Measurements from ENCODE around the gene PPP2R5E. TPM values are rescaled to one million over a fixed set of nuclear protein-coding genes. Genes with fewer than 3 reads are reported as not detected.

Gene PPP2R5E
- total RNA-seq, 1 donor from 2014 or later = 43.7 TPM

DNA sequence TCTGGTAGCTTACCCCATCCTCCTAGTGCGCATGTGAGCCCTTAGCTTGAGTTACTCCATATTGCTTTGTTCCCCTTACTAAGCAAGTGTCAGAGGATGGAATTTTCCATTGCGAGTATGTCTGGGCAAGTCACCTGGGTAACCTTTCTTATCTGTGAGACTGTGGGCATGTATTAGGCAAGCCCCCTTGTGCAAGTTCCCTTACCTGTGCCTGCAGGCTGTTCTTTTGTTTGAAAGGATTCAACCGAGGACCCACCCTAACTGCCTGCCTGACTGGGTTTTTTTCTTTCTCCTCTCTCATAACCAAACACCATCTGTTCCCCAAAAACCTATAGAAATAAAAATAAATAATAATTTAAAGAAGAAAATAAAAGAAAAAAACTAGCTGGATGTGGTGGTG lies 22.3 kb upstream of the PPP2R5E start:
- no peak overlapping the region for H3K4me3 Mint-ChIP-seq (ENCODE audit: unreplicated experiment)
- no peaks in the 10 kb centered on the region for H3K9me3 Mint-ChIP-seq (ENCODE audit: unreplicated experiment)
- DNase-seq (ENCODE audit: low spot score) = no peak
- no peak overlapping the region for H3K27ac Mint-ChIP-seq (ENCODE audit: unreplicated experiment)
- H3K27me3 Mint-ChIP-seq (ENCODE audit: unreplicated experiment) = peaks cover 2% of the 10 kb centered on the region
- H3K36me3 Mint-ChIP-seq (ENCODE audit: low read depth, unreplicated experiment) = no peaks in the 10 kb centered on the region
- no peaks in the 10 kb centered on the region for H3K4me1 Mint-ChIP-seq (ENCODE audit: unreplicated experiment)
- TF ChIP-seq, protein P1, sequence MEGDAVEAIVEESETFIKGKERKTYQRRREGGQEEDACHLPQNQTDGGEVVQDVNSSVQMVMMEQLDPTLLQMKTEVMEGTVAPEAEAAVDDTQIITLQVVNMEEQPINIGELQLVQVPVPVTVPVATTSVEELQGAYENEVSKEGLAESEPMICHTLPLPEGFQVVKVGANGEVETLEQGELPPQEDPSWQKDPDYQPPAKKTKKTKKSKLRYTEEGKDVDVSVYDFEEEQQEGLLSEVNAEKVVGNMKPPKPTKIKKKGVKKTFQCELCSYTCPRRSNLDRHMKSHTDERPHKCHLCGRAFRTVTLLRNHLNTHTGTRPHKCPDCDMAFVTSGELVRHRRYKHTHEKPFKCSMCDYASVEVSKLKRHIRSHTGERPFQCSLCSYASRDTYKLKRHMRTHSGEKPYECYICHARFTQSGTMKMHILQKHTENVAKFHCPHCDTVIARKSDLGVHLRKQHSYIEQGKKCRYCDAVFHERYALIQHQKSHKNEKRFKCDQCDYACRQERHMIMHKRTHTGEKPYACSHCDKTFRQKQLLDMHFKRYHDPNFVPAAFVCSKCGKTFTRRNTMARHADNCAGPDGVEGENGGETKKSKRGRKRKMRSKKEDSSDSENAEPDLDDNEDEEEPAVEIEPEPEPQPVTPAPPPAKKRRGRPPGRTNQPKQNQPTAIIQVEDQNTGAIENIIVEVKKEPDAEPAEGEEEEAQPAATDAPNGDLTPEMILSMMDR (IDR thresholded peaks at IDR 0.05; ENCODE audit: unreplicated experiment) = no peak

DNA sequence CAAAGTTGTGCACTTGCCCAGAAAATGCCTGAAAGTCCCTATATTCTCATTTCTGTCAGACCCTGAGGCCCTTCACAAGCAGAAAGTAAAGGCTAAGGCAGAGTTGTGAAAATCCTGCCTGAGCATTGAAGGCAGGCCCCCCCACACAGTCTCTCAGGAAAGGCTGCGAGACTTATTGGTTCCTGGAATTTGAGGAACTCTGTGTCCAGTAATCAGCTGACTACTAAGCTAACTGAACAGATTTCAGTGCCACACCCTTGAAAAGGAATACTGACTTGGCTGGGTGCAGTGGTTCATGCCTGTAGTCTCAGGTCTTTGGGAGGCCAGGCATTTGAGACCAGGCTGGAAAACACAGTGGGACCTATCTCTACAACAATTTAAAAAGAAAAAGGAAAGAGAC lies 21.1 kb upstream of the PPP2R5E start:
- H3K27me3 Mint-ChIP-seq (ENCODE audit: unreplicated experiment) = peaks cover 2% of the 10 kb centered on the region
- no peak for DNase-seq (ENCODE audit: low spot score)
- no peaks in the 10 kb centered on the region for H3K4me1 Mint-ChIP-seq (ENCODE audit: unreplicated experiment)
- no peak overlapping the region for H3K4me3 Mint-ChIP-seq (ENCODE audit: unreplicated experiment)
- no peak overlapping the region for H3K27ac Mint-ChIP-seq (ENCODE audit: unreplicated experiment)
- H3K36me3 Mint-ChIP-seq (ENCODE audit: low read depth, unreplicated experiment) = no peaks in the 10 kb centered on the region
- H3K9me3 Mint-ChIP-seq (ENCODE audit: unreplicated experiment) = no peaks in the 10 kb centered on the region
- TF ChIP-seq, protein P1 (IDR thresholded peaks at IDR 0.05; ENCODE audit: unreplicated experiment) = no peak

DNA sequence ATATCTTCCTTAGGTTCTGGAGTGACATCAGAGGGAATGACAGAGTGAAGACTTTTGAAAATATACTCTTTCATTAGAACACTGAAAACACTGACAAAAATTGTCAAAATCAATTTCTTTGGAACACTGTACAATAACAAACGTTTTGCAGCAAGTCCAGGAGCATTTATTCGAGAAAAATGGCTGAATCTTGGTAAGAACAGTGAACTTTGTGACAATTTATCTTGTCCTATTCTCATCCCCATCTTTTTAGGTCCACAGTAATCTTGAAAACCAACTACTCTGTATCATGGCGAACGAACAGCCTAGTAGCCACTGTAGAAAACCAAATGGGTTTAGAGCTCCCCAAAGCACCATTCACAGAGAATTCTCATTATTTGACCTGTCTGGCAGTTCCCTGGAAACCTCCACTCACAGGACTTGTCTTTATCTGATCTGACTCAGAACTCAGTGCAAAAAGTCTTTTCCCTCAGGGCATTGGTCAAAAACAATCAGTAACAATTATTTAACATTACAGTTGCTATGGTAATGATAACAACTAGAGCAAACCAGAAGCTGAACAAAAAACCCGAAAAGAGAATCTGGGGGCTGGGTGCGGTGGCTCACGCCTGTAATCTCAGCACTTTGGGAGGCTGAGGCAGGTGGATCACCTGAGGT lies 20.3 kb upstream of the PPP2R5E start:
- H3K27ac Mint-ChIP-seq (ENCODE audit: unreplicated experiment) = no peak overlapping the region
- H3K27me3 Mint-ChIP-seq (ENCODE audit: unreplicated experiment) = peaks cover 2% of the 10 kb centered on the region
- no peak for DNase-seq (ENCODE audit: low spot score)
- H3K9me3 Mint-ChIP-seq (ENCODE audit: unreplicated experiment) = no peaks in the 10 kb centered on the region
- TF ChIP-seq, protein P1 (IDR thresholded peaks at IDR 0.05; ENCODE audit: unreplicated experiment) = no peak
- no peaks in the 10 kb centered on the region for H3K4me1 Mint-ChIP-seq (ENCODE audit: unreplicated experiment)
- no peaks in the 10 kb centered on the region for H3K36me3 Mint-ChIP-seq (ENCODE audit: low read depth, unreplicated experiment)
- no peak overlapping the region for H3K4me3 Mint-ChIP-seq (ENCODE audit: unreplicated experiment)

DNA sequence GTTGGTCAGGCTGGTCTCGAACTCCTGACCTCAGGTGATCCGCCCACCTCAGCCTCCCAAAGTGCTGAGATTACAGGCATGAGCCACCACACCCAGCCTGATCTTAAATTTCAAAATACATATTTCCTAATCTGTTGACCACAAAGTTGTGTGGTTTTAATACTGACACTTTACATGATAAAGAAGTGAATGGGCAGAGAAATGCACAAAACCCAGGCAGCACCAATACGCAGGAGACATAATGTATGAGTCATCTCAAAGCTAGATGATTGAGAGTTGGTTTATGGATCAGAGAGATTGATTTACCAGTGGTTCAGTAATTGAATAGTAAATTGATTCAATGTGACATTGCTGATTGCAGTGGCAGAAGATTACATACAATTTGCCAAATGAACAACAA lies 19.2 kb upstream of the PPP2R5E start:
- DNase-seq (ENCODE audit: low spot score) = no peak
- TF ChIP-seq, protein P1 (IDR thresholded peaks at IDR 0.05; ENCODE audit: unreplicated experiment) = no peak
- Mint-ChIP-seq H3K4me1 (ENCODE audit: unreplicated experiment) (no peaks in the 10 kb centered on the region), H3K36me3 (ENCODE audit: low read depth, unreplicated experiment) (no peaks in the 10 kb centered on the region), H3K4me3 (ENCODE audit: unreplicated experiment) (no peak overlapping the region), H3K9me3 (ENCODE audit: unreplicated experiment) (no peaks in the 10 kb centered on the region), H3K27me3 (ENCODE audit: unreplicated experiment) (peaks cover 2% of the 10 kb centered on the region), H3K27ac (ENCODE audit: unreplicated experiment) (no peak overlapping the region)

DNA sequence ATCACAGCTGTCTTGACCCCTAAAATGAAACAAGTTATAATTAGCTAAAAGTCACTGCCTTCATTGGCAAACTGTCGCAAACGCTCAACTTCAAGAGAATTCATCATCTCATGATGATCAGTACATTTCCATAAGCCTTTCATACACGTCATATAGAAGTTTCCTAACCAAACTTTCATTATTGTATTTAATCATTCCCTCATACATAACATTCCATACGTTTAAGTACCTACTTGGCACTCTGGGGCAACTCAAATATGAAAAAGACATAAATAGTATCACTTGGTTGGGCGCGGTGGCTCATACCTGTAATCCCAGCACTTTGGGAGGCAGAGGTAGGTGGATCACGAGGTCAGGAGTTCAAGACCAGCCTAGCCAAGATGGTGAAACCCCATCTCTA lies 12.4 kb upstream of the PPP2R5E start:
- no peaks in the 10 kb centered on the region for H3K4me1 Mint-ChIP-seq (ENCODE audit: unreplicated experiment)
- TF ChIP-seq, protein P1 (IDR thresholded peaks at IDR 0.05; ENCODE audit: unreplicated experiment) = no peak
- no peaks in the 10 kb centered on the region for H3K36me3 Mint-ChIP-seq (ENCODE audit: low read depth, unreplicated experiment)
- no peak overlapping the region for H3K4me3 Mint-ChIP-seq (ENCODE audit: unreplicated experiment)
- H3K27me3 Mint-ChIP-seq (ENCODE audit: unreplicated experiment) = no peaks in the 10 kb centered on the region
- H3K9me3 Mint-ChIP-seq (ENCODE audit: unreplicated experiment) = no peaks in the 10 kb centered on the region
- no peak for DNase-seq (ENCODE audit: low spot score)
- no peak overlapping the region for H3K27ac Mint-ChIP-seq (ENCODE audit: unreplicated experiment)

All from endothelial cell (in vitro differentiated cells).